ENCODE measurements around the gene CDK2AP2. TPM values are rescaled to one million over a fixed set of nuclear protein-coding genes. Genes with fewer than 3 reads are reported as not detected.

The CDK2AP2 gene
- total and polyA plus RNA-seq, 2 donors (not counting 1 experiment from before 2014, with no cell fraction given), result 62.7 to 112 TPM

- ChIA-PET CTCF (interaction anchor here (0.6 to 6.7 kb wide), 15 partner anchors 10 to 127 kb away, joined by 3 to 64 read pairs (median 5); partner anchors contain the start of genes CDK2AP2, CORO1B, PITPNM1 and PPP1CA), POLR2A (interaction anchor here (1.0 to 10.4 kb wide), 10 partner anchors 10 to 66 kb away, joined by 3 to 215 read pairs (median 24); partner anchors contain the start of genes AIP, CORO1B, PPP1CA and PTPRCAP)
- intact Hi-C loops (cut with micrococcal nuclease), result loop anchor here (1.0 kb wide), 8 partner anchors 14 to 115 kb away; partner anchors contain the start of genes AIP, PPP1CA, PTPRCAP and RAD9A
- H3K79me2 ChIP-seq (ENCODE audit: control insufficient read depth, insufficient read depth, low read length), result peaks cover 40% of the 10 kb centered on the region
- Mint-ChIP-seq H3K9me3 (ENCODE audit: insufficient read depth) (no peaks in the 10 kb centered on the region), H3K27me3 (no peaks in the 10 kb centered on the region), H3K4me3 (peak overlapping the region; percentile 95), H3K4me1 (peaks cover 46% of the 10 kb centered on the region), H3K27ac (peak overlapping the region; percentile 89)
- peak overlapping the region; percentile 78 for H2AFZ ChIP-seq (ENCODE audit: insufficient read depth, low read depth, low read length, poor library complexity, severe bottlenecking)
- H3K4me3 ChIP-seq (ENCODE audit: control extremely low read depth in 1 of 5, extremely low read depth in 1 of 5, insufficient read depth in 1 of 5, low read depth in 2 of 5, low read length in 4 of 5), result peak overlapping the region; percentile 58 to 69 (median 61)
- no peaks in the 10 kb centered on the region for H3K9me3 ChIP-seq (ENCODE audit: control extremely low read depth in 1 of 3, control insufficient read depth in 2 of 3, insufficient read depth in 1 of 3, low read length in 2 of 3)
- 21% methylated on average over 9 of the region's 9 CpGs for WGBS (ENCODE audit: insufficient coverage)
- peaks cover 2 to 9% of the 10 kb centered on the region in 2 experiments for H3K36me3 ChIP-seq (replicated peaks in 1 of 2; ENCODE audit: control extremely low read depth in 1 of 2, control insufficient read depth in 1 of 2, extremely low read depth in 1 of 2, insufficient read depth in 2 of 2, low read length in 1 of 2)
- DNase-seq, result no peak
- peak overlapping the region; percentile 73 to 78 for H3K27ac ChIP-seq (ENCODE audit: low read length in 2 of 2)
- no peaks in the 10 kb centered on the region for H3K27me3 ChIP-seq (replicated peaks in 1 of 4; ENCODE audit: control extremely low read depth in 1 of 4, control insufficient read depth in 3 of 4, insufficient read depth in 4 of 4, low read length in 3 of 4)
- H3K9ac ChIP-seq (ENCODE audit: low read length), result peak overlapping the region; percentile 65
- ATAC-seq (ENCODE audit: low read depth), result no peak
- H3K4me2 ChIP-seq (replicated peaks; ENCODE audit: low read depth, low read length, poor library complexity, severe bottlenecking), result peak overlapping the region; percentile 98
- H4K20me1 ChIP-seq (ENCODE audit: control insufficient read depth, insufficient read depth, low read length, poor library complexity, severe bottlenecking), result peaks cover 10% of the 10 kb centered on the region
- peaks cover 28 to 52% of the 10 kb centered on the region in 2 donors for H3K4me1 ChIP-seq (ENCODE audit: control insufficient read depth in 2 of 2, insufficient read depth in 2 of 2, low read length in 2 of 2)
- TF ChIP-seq, protein P1, sequence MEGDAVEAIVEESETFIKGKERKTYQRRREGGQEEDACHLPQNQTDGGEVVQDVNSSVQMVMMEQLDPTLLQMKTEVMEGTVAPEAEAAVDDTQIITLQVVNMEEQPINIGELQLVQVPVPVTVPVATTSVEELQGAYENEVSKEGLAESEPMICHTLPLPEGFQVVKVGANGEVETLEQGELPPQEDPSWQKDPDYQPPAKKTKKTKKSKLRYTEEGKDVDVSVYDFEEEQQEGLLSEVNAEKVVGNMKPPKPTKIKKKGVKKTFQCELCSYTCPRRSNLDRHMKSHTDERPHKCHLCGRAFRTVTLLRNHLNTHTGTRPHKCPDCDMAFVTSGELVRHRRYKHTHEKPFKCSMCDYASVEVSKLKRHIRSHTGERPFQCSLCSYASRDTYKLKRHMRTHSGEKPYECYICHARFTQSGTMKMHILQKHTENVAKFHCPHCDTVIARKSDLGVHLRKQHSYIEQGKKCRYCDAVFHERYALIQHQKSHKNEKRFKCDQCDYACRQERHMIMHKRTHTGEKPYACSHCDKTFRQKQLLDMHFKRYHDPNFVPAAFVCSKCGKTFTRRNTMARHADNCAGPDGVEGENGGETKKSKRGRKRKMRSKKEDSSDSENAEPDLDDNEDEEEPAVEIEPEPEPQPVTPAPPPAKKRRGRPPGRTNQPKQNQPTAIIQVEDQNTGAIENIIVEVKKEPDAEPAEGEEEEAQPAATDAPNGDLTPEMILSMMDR (IDR thresholded peaks at IDR 0.05), result no peak
- no peak for TF ChIP-seq EZH2 (IDR thresholded peaks at IDR 0.05; ENCODE audit: borderline replicate concordance, insufficient read depth, low read depth, low read length, poor library complexity, severe bottlenecking)
Measured at GRCh38 chr11:67469508-67469811, 38.5 kb downstream of the CDK2AP2 start.
